CD4-positive, alpha-beta T cell treated with Interleukin-4 for 1 hour (primary cell): ENCODE measurements around the gene MYLK2.
"Not testable (repeated sequence)": the region's sequence is repeated elsewhere in the genome, so short reads cannot be mapped to it uniquely, and the experiment has no call there.

ENCODE experiments used
- DNase-seq, 2 donors: peaks; one replicate each; pipeline ENCODE4 v3.0.0-alpha.2; 2020 to 2022

MYLK2 gene

GRCh38 chr20:31816221-31816620 lies 2.9 kb upstream of the MYLK2 start:
- no peak for DNase-seq

- DNase-seq = no peak
Measured at GRCh38 chr20:31817461-31817860, 1.7 kb upstream of the MYLK2 start.

- no peak for DNase-seq
Measured at GRCh38 chr20:31818376-31818908, 714 bp upstream of the MYLK2 start.

- no peak for DNase-seq
Measured at GRCh38 chr20:31820228-31820627, 1.1 kb downstream of the MYLK2 start.

- DNase-seq = no peak
Measured at GRCh38 chr20:31821427-31821826, 2.3 kb downstream of the MYLK2 start.

- peak; percentile 69 to 70 for DNase-seq
Measured at GRCh38 chr20:31822421-31823330, 3.5 kb downstream of the MYLK2 start.

GRCh38 chr20:31823360-31824124 lies 4.4 kb downstream of the MYLK2 start:
- DNase-seq = no peak

GRCh38 chr20:31824125-31824485 lies 4.9 kb downstream of the MYLK2 start:
- no peak for DNase-seq

- DNase-seq = no peak
Measured at GRCh38 chr20:31824554-31825313, 5.6 kb downstream of the MYLK2 start.

- no peak for DNase-seq
Measured at GRCh38 chr20:31826074-31826473, 6.9 kb downstream of the MYLK2 start.

GRCh38 chr20:31827059-31827458 lies 7.9 kb downstream of the MYLK2 start:
- no peak for DNase-seq

- not testable (repeated sequence) for DNase-seq
Measured at GRCh38 chr20:31828016-31828415, 8.9 kb downstream of the MYLK2 start.

GRCh38 chr20:31829731-31830130 lies 10.6 kb downstream of the MYLK2 start:
- no peak for DNase-seq

- no peak for DNase-seq
Measured at GRCh38 chr20:31830406-31830981, 11.3 kb downstream of the MYLK2 start.

- DNase-seq = no peak
Measured at GRCh38 chr20:31831211-31831610, 12.1 kb downstream of the MYLK2 start.

- DNase-seq = no peak
Measured at GRCh38 chr20:31831771-31832306, 12.7 kb downstream of the MYLK2 start.

- DNase-seq = peak; percentile 48
Measured at GRCh38 chr20:31833130-31833930, 14.2 kb downstream of the MYLK2 start.

- DNase-seq = no peak
Measured at GRCh38 chr20:31833931-31834521, 14.9 kb downstream of the MYLK2 start.

- no peak for DNase-seq
Measured at GRCh38 chr20:31835554-31835953, 16.4 kb downstream of the MYLK2 start.

GRCh38 chr20:31835977-31836852 lies 17.1 kb downstream of the MYLK2 start:
- peak; percentile 30 to 65 for DNase-seq
